GM10266 (cell line): ENCODE results near the gene ERBB4.

Experiments used
- DNase-seq: peaks from one replicate; pipeline ENCODE4 v3.0.0; 2012; ENCODE audit errors: extremely low spot score
- CTCF ChIP-seq: IDR thresholded peaks from 2 replicates; pipeline ENCODE4 v1.5.1; 2012; ENCODE audit warnings: mild to moderate bottlenecking, low read depth; ENCODE audit not compliant: control insufficient read depth, insufficient read depth; ENCODE audit errors: missing control alignments

Gene ERBB4

GRCh38 chr2:212535996-212536816, 2.4 kb downstream of the ERBB4 start:
- TF ChIP-seq CTCF: no peak
- no peak for DNase-seq

- TF ChIP-seq CTCF: no peak
- DNase-seq: no peak
Measured at GRCh38 chr2:212534336-212534735, 4.3 kb downstream of the ERBB4 start.

GRCh38 chr2:212532585-212532984, 6.0 kb downstream of the ERBB4 start:
- no peak for DNase-seq

GRCh38 chr2:212532087-212532486, 6.5 kb downstream of the ERBB4 start:
- no peak for DNase-seq
- no peak for TF ChIP-seq CTCF

More at GRCh38 chr2:212532585-212532984, 6.0 kb downstream of the ERBB4 start:
- no peak for TF ChIP-seq CTCF

GRCh38 chr2:212531499-212531898, 7.1 kb downstream of the ERBB4 start:
- no peak for DNase-seq
- TF ChIP-seq CTCF: no peak

GRCh38 chr2:212530991-212531390, 7.6 kb downstream of the ERBB4 start:
- DNase-seq: no peak
- TF ChIP-seq CTCF: no peak

- no peak for TF ChIP-seq CTCF
- DNase-seq: no peak
Measured at GRCh38 chr2:212530373-212530772, 8.2 kb downstream of the ERBB4 start.
